ENCODE data around the gene BCL2L12. TPM values are rescaled to one million over a fixed set of nuclear protein-coding genes. Genes with fewer than 3 reads are reported as not detected.

BCL2L12 gene
- polyA plus RNA-seq, 1 of the 3 experiments (the other 2 are of a cell fraction), result 27.9 TPM

GRCh38 chr19:49643466-49643865 is 22.3 kb upstream of the BCL2L12 start:
- CTCF ChIA-PET, result interaction anchor here (0.7 to 5.2 kb wide), 6 partner anchors 12 to 73 kb away, joined by 3 to 31 read pairs (median 6); partner anchors contain the start of gene PRMT1
- DNase-seq, result no peak
- Histone ChIP-seq H3K4me1 (ENCODE audit: control insufficient read depth in 1 of 2, insufficient read depth in 2 of 2, low read depth in 1 of 2, low read length in 1 of 2) (peaks cover 8 to 30% of the 10 kb centered on the region in 2 experiments), H3K36me3 (replicated peaks in 1 of 2; ENCODE audit: control insufficient read depth in 1 of 2, insufficient read depth in 2 of 2, low read length in 1 of 2) (peaks cover 20 to 27% of the 10 kb centered on the region in 2 experiments), H3K27me3 (ENCODE audit: insufficient read depth) (no peaks in the 10 kb centered on the region), H3F3A (replicated peaks; ENCODE audit: insufficient read depth) (peaks cover 9% of the 10 kb centered on the region), H4K20me1 (ENCODE audit: insufficient read depth) (peaks cover 16% of the 10 kb centered on the region), H3K27ac (ENCODE audit: low read depth in 2 of 2, low read length in 1 of 2) (no peak overlapping the region; a peak in 1 of 4 replicates), H2AFZ (ENCODE audit: low read depth) (no peak overlapping the region), H3K79me2 (ENCODE audit: insufficient read depth) (peaks cover 83% of the 10 kb centered on the region), H3K4me3 (ENCODE audit: low read depth in 2 of 2, low read length in 1 of 2) (peak overlapping the region; percentile 100; a peak in 3 of 4 replicates), H3K9ac (peak overlapping the region; percentile 100; the same call in 1 of the 2 replicates), H3K9me2 (no peaks in the 10 kb centered on the region), H3K4me2 (peak overlapping the region; percentile 100), H3K9me3 (no peaks in the 10 kb centered on the region)
- WGBS (ENCODE audit: low lambda C conversion rate), result 63% methylated on average over 2 of the region's 2 CpGs
- POLR2A ChIA-PET, result interaction anchor here (0.6 to 1.4 kb wide), 2 partner anchors 21 to 106 kb away, joined by 4 to 5 read pairs; no protein-coding TSS in a partner anchor
- no peak for TF ChIP-seq USF1 (IDR thresholded peaks at IDR 0.05; ENCODE audit: borderline replicate concordance, low read depth)
- TF ChIP-seq RCOR1 (IDR thresholded peaks at IDR 0.05; ENCODE audit: low read length), result no peak
- no peak for TF ChIP-seq GABPA (IDR thresholded peaks at IDR 0.05; ENCODE audit: low read depth)
- TF ChIP-seq TEAD4 (IDR thresholded peaks at IDR 0.05; ENCODE audit: borderline replicate concordance, insufficient read depth), result no peak
- no peak for TF ChIP-seq REST (IDR thresholded peaks at IDR 0.05; ENCODE audit: low read depth, low read length)
- no peak for TF ChIP-seq MAX (IDR thresholded peaks at IDR 0.05; ENCODE audit: low read depth)
- TF ChIP-seq SMC3 (IDR thresholded peaks at IDR 0.05; ENCODE audit: low read depth, low read length), result no peak
- TF ChIP-seq IRF3 (IDR thresholded peaks at IDR 0.05; ENCODE audit: low read depth, low read length), result no peak
- no peak for TF ChIP-seq CTCF (IDR thresholded peaks at IDR 0.05)
- no peak for TF ChIP-seq JUND (IDR thresholded peaks at IDR 0.05)
